Suprapubic skin (tissue), 4 donors: ENCODE measurements around the gene ZDHHC5. TPM values are rescaled to one million over a fixed set of nuclear protein-coding genes. Genes with fewer than 3 reads are reported as not detected.

Source experiments
- DNase-seq, 2 donors: peaks; one replicate each; pipeline ENCODE4 v3.0.0-alpha.2; 2019; ENCODE audit warnings: low spot score in 2 of 2
- H3K27ac ChIP-seq: fragments of 200-600 bp; sonication (generic); one replicate; pipeline ENCODE4 v1.5.1; 2019
- H3K27me3 ChIP-seq: fragments of 200-600 bp; sonication (generic); one replicate; pipeline ENCODE4 v1.5.1; 2019
- H3K36me3 ChIP-seq: fragments of 200-600 bp; sonication (generic); one replicate; pipeline ENCODE4 v1.5.1; 2019
- H3K4me1 ChIP-seq: fragments of 200-600 bp; sonication (generic); one replicate; pipeline ENCODE4 v1.5.1; 2019
- H3K4me3 ChIP-seq: fragments of 200-600 bp; sonication (generic); one replicate; pipeline ENCODE4 v1.5.1; 2019; ENCODE audit warnings: mild to moderate bottlenecking
- H3K9me3 ChIP-seq: fragments of 200-600 bp; sonication (generic); one replicate; pipeline ENCODE4 v1.5.1; 2019
- CTCF ChIP-seq, 2 donors: fragments of 200-600 bp in 1 of 2; fragments of 450-650 bp in 1 of 2; sonication (generic) in 1 of 2; IDR thresholded peaks; one replicate each; pipeline ENCODE4 v1.5.1; 2016 to 2019; ENCODE audit warnings: antibody characterized with exemption in 2 of 2, mild to moderate bottlenecking in 1 of 2, moderate library complexity in 1 of 2
- EP300 ChIP-seq: sonication (generic); formaldehyde crosslinking; IDR thresholded peaks from one replicate; pipeline ENCODE4 v1.6.1; 2017; ENCODE audit warnings: antibody characterized with exemption
- POLR2A ChIP-seq, 2 donors: fragments of 450-650 bp; IDR thresholded peaks; one replicate each; pipeline ENCODE4 v1.6.1; 2017; ENCODE audit warnings: antibody characterized with exemption in 2 of 2, mild to moderate bottlenecking in 2 of 2, moderate library complexity in 2 of 2
- POLR2AphosphoS5 ChIP-seq, 3 donors: sonication (generic); formaldehyde crosslinking; IDR thresholded peaks; one replicate each; pipeline ENCODE4 v1.6.1; 2017; ENCODE audit warnings: antibody characterized with exemption in 3 of 3
- WGBS: methylation state at CpG from one replicate; pipeline ENCODE4 v1.1.5; 2018; 5-methylcytosine and 5-hydroxymethylcytosine counted together
- total RNA-seq, 4 donors: library from RNA; depleted of rRNA; stranded (reverse); fragments of >200 nt; gene quantifications; one replicate each; pipeline ENCODE4 v1.1.0, GENCODE V29; 2016

The ZDHHC5 gene
- total RNA-seq, 4 donors from 2014 or later, result 61.7 to 93.9 (median 87.6) TPM

DNA sequence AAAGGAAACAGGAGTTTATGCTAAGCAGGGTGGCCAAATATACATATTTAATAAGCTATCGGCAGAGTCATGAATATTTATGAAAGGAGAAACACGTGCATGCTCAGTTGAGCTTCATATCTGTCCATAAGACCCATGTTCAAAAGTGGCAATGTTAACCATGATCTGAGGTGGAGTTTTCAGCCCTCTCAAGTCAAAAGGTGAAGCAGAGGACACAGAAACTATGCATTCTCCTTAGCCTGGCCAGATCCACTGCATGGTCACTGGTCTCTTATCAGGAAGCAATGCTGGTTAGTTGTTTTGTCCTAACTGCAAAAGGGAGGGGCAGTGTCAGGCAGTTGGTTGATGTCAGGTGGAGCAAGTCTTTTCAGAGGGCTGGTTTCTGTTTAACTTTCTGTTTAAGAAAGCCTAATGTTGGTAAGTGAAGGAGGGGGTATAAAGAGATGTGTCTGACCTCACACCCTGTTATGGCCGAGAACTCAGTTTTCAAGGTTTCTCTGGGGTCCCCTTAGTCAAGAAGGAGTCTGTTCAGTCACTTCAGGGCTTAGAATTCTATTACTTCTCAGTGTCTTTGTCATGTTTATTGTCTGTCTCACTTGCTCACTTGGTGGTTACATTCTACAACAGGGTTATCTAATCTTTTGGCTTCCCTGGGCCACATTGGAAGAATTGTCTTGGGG lies 67.8 kb downstream of the ZDHHC5 start:
- no peak overlapping the region for H3K27ac ChIP-seq

GRCh38 chr11:57741132-57742086 lies 73.5 kb downstream of the ZDHHC5 start, which contains the start of gene SELENOH:
Gene SELENOH (plus strand): TSS chr11:57741491. CDS start chr11:57741596, 105 bp downstream.
- peak within 1 kb of the TSS; percentile 95 for H3K27ac ChIP-seq
- TF ChIP-seq POLR2AphosphoS5 (IDR thresholded peaks at IDR 0.05) (peak in 2 of 3 donors; percentile 88 to 94), POLR2A (IDR thresholded peaks at IDR 0.05) (peak; percentile 11 to 84), CTCF (IDR thresholded peaks at IDR 0.05) (no peak)
- peaks cover 50% of the 10 kb centered on the region for H3K36me3 ChIP-seq
- no peaks in the 10 kb centered on the region for H3K27me3 ChIP-seq
- peak; percentile 98 for DNase-seq
- under 1% methylated on average over 69 of the region's 75 CpGs for WGBS
- H3K9me3 ChIP-seq, result no peaks in the 10 kb centered on the region
- peaks cover 21% of the 10 kb centered on the region for H3K4me1 ChIP-seq
- H3K4me3 ChIP-seq, result peak within 1 kb of the TSS; percentile 81

More for the DNA sequence above, 67.8 kb downstream of the ZDHHC5 start:
- Histone ChIP-seq H3K9me3 (no peaks in the 10 kb centered on the region), H3K27me3 (no peaks in the 10 kb centered on the region), H3K4me3 (no peak overlapping the region), H3K36me3 (peaks cover 30% of the 10 kb centered on the region), H3K4me1 (peaks cover 4% of the 10 kb centered on the region)
- DNase-seq, result no peak
- 84% methylated on average over 3 of the region's 3 CpGs for WGBS
- TF ChIP-seq EP300, result no peak
- no peak for TF ChIP-seq CTCF (IDR thresholded peaks at IDR 0.05)
- TF ChIP-seq POLR2A (IDR thresholded peaks at IDR 0.05), result no peak
- TF ChIP-seq POLR2AphosphoS5 (IDR thresholded peaks at IDR 0.05), result no peak

DNA sequence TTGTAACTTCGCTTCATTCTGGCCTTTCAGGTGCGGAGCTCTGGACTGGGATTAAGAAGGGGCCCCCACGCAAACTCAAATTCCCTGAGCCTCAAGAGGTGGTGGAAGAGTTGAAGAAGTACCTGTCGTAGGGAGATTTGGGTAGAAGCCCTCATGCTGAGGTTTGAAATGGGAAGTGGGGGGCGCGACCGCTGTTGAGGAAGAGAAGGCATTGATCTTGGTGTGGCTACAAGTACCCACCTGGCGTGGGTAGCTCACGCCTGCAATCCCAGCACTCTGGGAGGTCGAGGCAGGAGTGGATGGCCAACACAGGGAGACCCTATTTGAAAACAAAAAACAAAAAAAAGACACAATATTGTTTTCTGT lies 74.2 kb downstream of the ZDHHC5 start:
- peaks cover 50% of the 10 kb centered on the region for H3K36me3 ChIP-seq
- DNase-seq, result no peak
- peaks cover 21% of the 10 kb centered on the region for H3K4me1 ChIP-seq
- H3K27ac ChIP-seq, result peak overlapping the region; percentile 95
- no peaks in the 10 kb centered on the region for H3K9me3 ChIP-seq
- TF ChIP-seq POLR2A (IDR thresholded peaks at IDR 0.05) (no peak), CTCF (IDR thresholded peaks at IDR 0.05) (no peak), EP300 (no peak), POLR2AphosphoS5 (IDR thresholded peaks at IDR 0.05) (no peak)
- 3% methylated on average over 10 of the region's 10 CpGs for WGBS
- no peaks in the 10 kb centered on the region for H3K27me3 ChIP-seq
- H3K4me3 ChIP-seq, result peak overlapping the region; percentile 81

- H3K36me3 ChIP-seq, result peaks cover 35% of the 10 kb centered on the region
- DNase-seq, result no peak
Observed at GRCh38 chr11:57744357-57744756, 76.4 kb downstream of the ZDHHC5 start.

More at GRCh38 chr11:57744357-57744756, 76.4 kb downstream of the ZDHHC5 start:
- H3K4me1 ChIP-seq, result peaks cover 21% of the 10 kb centered on the region
- no peak overlapping the region for H3K4me3 ChIP-seq
- WGBS, result 69% methylated on average over 1 of the region's 2 CpGs
- TF ChIP-seq POLR2A (IDR thresholded peaks at IDR 0.05), result no peak
- no peak for TF ChIP-seq POLR2AphosphoS5 (IDR thresholded peaks at IDR 0.05)
- no peak for TF ChIP-seq CTCF (IDR thresholded peaks at IDR 0.05)
- TF ChIP-seq EP300, result no peak
- H3K27me3 ChIP-seq, result no peaks in the 10 kb centered on the region
- H3K27ac ChIP-seq, result no peak overlapping the region
- no peaks in the 10 kb centered on the region for H3K9me3 ChIP-seq
